OCI-LY1 (cell line): ENCODE results near the gene RNF112.
"Not testable (repeated sequence)": the region's sequence is repeated elsewhere in the genome, so short reads cannot be mapped to it uniquely, and the experiment has no call there.

ENCODE experiments used
- H2AFZ ChIP-seq: fragments of 200-600 bp; sonication (generic), shearing (Covaris generic); 2 replicates; pipeline ENCODE4 v1.6.0; 2014; ENCODE audit warnings: antibody characterized with exemption, mild to moderate bottlenecking, low read length
- H3F3A ChIP-seq: fragments of 200-600 bp; sonication (generic), shearing (Covaris generic); 2 replicates; pipeline ENCODE4 v1.6.0; 2014; ENCODE audit warnings: mild to moderate bottlenecking, antibody characterized with exemption, low read length, moderate library complexity; ENCODE audit not compliant: insufficient read depth
- H3K27ac ChIP-seq: fragments of 200-600 bp; sonication (generic); 2 replicates; pipeline ENCODE4 v1.5.1; 2014; ENCODE audit warnings: low read length, mixed run types, mild to moderate bottlenecking, low read depth; ENCODE audit not compliant: poor library complexity, severe bottlenecking
- H3K27me3 ChIP-seq: fragments of 200-600 bp; sonication (generic); 2 replicates; pipeline ENCODE4 v1.6.0; 2014; ENCODE audit warnings: antibody characterized with exemption, mild to moderate bottlenecking, low read length, moderate library complexity; ENCODE audit not compliant: insufficient read depth
- H3K36me3 ChIP-seq: fragments of 200-600 bp; sonication (generic); 2 replicates; pipeline ENCODE4 v1.6.1; 2014; ENCODE audit warnings: mild to moderate bottlenecking, antibody characterized with exemption, low read length, moderate library complexity, mixed read lengths; ENCODE audit not compliant: insufficient read depth
- H3K4me1 ChIP-seq: fragments of 200-600 bp; sonication (generic); 2 replicates; pipeline ENCODE4 v1.5.1; 2014; ENCODE audit warnings: mild to moderate bottlenecking, low read length, moderate library complexity; ENCODE audit not compliant: insufficient read depth, severe bottlenecking
- H3K4me2 ChIP-seq: fragments of 200-600 bp; sonication (generic), shearing (Covaris generic); 2 replicates; pipeline ENCODE4 v1.6.1; 2014; ENCODE audit warnings: low read length
- H3K4me3 ChIP-seq: fragments of 200-600 bp; sonication (generic); 2 replicates; pipeline ENCODE4 v1.5.1; 2014; ENCODE audit warnings: low read length, low read depth, mild to moderate bottlenecking, mixed read lengths; ENCODE audit not compliant: poor library complexity, severe bottlenecking
- H3K79me2 ChIP-seq: fragments of 200-600 bp; shearing (Covaris generic); 2 replicates; pipeline ENCODE4 v1.6.1; 2016; ENCODE audit warnings: mixed run types, low read length, mixed read lengths; ENCODE audit not compliant: insufficient read depth
- H3K9ac ChIP-seq: fragments of 200-600 bp; sonication (generic), shearing (Covaris generic); 2 replicates; pipeline ENCODE4 v1.6.1; 2014; ENCODE audit warnings: mild to moderate bottlenecking, low read length, mixed read lengths
- H3K9me2 ChIP-seq: fragments of 200-600 bp; sonication (generic), shearing (Covaris generic); 2 replicates; pipeline ENCODE4 v1.6.1; 2014; ENCODE audit warnings: low read depth, mild to moderate bottlenecking, low read length, mixed read lengths
- H3K9me3 ChIP-seq: fragments of 200-600 bp; shearing (Covaris generic); 2 replicates; pipeline ENCODE4 v1.6.1; 2014; ENCODE audit warnings: low read length, mixed read lengths
- H4K20me1 ChIP-seq: fragments of 200-600 bp; sonication (generic), shearing (Covaris generic); 2 replicates; pipeline ENCODE4 v1.6.0; 2016; ENCODE audit warnings: mild to moderate bottlenecking, low read length; ENCODE audit not compliant: insufficient read depth
- EZH2 ChIP-seq: fragments of 200-600 bp; sonication (generic), shearing (Covaris generic); IDR thresholded peaks from 2 replicates; pipeline ENCODE4 v1.8.0; 2017; ENCODE audit warnings: borderline replicate concordance, mixed run types, mild to moderate bottlenecking, antibody characterized with exemption, low read length, moderate library complexity, mixed read lengths
- TF ChIP-seq, protein P1 (sequence below): fragments of 200-600 bp; sonication (generic), shearing (Covaris generic); IDR thresholded peaks from 2 replicates; pipeline ENCODE4 v1.5.1; 2017; ENCODE audit warnings: mild to moderate bottlenecking, antibody characterized with exemption, low read length, moderate library complexity, mixed read lengths

The RNF112 gene

DNA sequence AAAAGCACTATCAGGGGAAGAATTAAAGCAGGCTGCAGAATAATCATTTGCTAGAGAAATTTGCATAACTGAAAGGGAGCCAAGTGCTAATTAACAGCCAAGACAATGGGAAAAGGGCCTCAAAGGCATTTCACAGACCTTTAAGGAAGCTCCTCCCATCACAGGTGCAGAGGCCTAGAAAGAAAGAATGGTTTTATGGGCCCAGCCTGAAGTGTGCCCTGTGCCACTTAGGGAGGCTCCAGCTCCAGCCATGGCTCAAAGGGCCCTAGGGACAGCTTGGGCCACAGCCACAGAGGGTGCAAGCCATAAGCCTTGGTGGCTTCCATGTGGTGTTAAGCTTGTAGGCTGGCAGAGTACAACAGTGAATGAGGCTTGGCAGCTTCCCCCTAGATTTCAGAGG is 50.1 kb downstream of the RNF112 start:
- Histone ChIP-seq H3K9me2 (no peaks in the 10 kb centered on the region), H3F3A (no peaks in the 10 kb centered on the region; the same call in 1 of the 2 replicates), H3K4me1 (peaks cover 38% of the 10 kb centered on the region), H4K20me1 (no peaks in the 10 kb centered on the region), H3K4me2 (no peak overlapping the region), H3K79me2 (no peaks in the 10 kb centered on the region), H3K27me3 (no peaks in the 10 kb centered on the region), H3K9me3 (no peaks in the 10 kb centered on the region), H3K4me3 (no peak overlapping the region), H2AFZ (no peak overlapping the region), H3K9ac (no peak overlapping the region), H3K36me3 (no peaks in the 10 kb centered on the region), H3K27ac (peak overlapping the region; percentile 33)
- TF ChIP-seq, protein P1, sequence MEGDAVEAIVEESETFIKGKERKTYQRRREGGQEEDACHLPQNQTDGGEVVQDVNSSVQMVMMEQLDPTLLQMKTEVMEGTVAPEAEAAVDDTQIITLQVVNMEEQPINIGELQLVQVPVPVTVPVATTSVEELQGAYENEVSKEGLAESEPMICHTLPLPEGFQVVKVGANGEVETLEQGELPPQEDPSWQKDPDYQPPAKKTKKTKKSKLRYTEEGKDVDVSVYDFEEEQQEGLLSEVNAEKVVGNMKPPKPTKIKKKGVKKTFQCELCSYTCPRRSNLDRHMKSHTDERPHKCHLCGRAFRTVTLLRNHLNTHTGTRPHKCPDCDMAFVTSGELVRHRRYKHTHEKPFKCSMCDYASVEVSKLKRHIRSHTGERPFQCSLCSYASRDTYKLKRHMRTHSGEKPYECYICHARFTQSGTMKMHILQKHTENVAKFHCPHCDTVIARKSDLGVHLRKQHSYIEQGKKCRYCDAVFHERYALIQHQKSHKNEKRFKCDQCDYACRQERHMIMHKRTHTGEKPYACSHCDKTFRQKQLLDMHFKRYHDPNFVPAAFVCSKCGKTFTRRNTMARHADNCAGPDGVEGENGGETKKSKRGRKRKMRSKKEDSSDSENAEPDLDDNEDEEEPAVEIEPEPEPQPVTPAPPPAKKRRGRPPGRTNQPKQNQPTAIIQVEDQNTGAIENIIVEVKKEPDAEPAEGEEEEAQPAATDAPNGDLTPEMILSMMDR: no peak
- TF ChIP-seq EZH2: no peak

- H3K36me3 ChIP-seq: no peaks in the 10 kb centered on the region
These were observed 50.6 kb downstream of the RNF112 start for GRCh38 chr17:19461681-19462080.

GRCh38 chr17:19462456-19463035 is 51.5 kb downstream of the RNF112 start:
- not testable (repeated sequence) for H3K9me2 ChIP-seq, H3K36me3 ChIP-seq, H3K27me3 ChIP-seq, H4K20me1 ChIP-seq, H3K9me3 ChIP-seq, H3K4me3 ChIP-seq, H3F3A ChIP-seq, H3K79me2 ChIP-seq, H2AFZ ChIP-seq, H3K9ac ChIP-seq
- H3K4me2 ChIP-seq: peak overlapping the region; percentile 6; the same call in 1 of the 2 replicates
- peaks cover 38% of the 10 kb centered on the region for H3K4me1 ChIP-seq
- peak overlapping the region; percentile 73 for H3K27ac ChIP-seq

More at GRCh38 chr17:19461681-19462080, 50.6 kb downstream of the RNF112 start:
- TF ChIP-seq EZH2: no peak
- TF ChIP-seq, protein P1: no peak
- no peak overlapping the region for H2AFZ ChIP-seq
- peaks cover 38% of the 10 kb centered on the region for H3K4me1 ChIP-seq
- no peaks in the 10 kb centered on the region for H3K9me2 ChIP-seq
- no peaks in the 10 kb centered on the region for H3K9me3 ChIP-seq
- no peak overlapping the region for H3K4me2 ChIP-seq
- H3K27ac ChIP-seq: peak overlapping the region; percentile 33
- no peak overlapping the region for H3K4me3 ChIP-seq
- no peak overlapping the region for H3K9ac ChIP-seq
- no peaks in the 10 kb centered on the region; the same call in 1 of the 2 replicates for H3F3A ChIP-seq
- no peaks in the 10 kb centered on the region for H3K27me3 ChIP-seq
- no peaks in the 10 kb centered on the region for H4K20me1 ChIP-seq
- H3K79me2 ChIP-seq: no peaks in the 10 kb centered on the region
